AML-193 (cell line): ENCODE measurements around the gene CHM.
"Not testable (repeated sequence)": the region's sequence is repeated elsewhere in the genome, so short reads cannot be mapped to it uniquely, and the experiment has no call there.

Experiments used
- DNase-seq, 2 experiments: peaks; one replicate each; lab custom pipeline; 2025; lab: John Stamatoyannopoulos, UW

CHM gene

GRCh38 chrX:85998954-85999353, 48.4 kb downstream of the CHM start:
- no peak for DNase-seq

- DNase-seq, result no peak
Observed at GRCh38 chrX:85996555-85996954, 50.8 kb downstream of the CHM start.

GRCh38 chrX:85995641-85996040, 51.7 kb downstream of the CHM start:
- no peak for DNase-seq

GRCh38 chrX:85994797-85995196, 52.6 kb downstream of the CHM start:
- no peak for DNase-seq

GRCh38 chrX:85994228-85994627, 53.1 kb downstream of the CHM start:
- DNase-seq, result no peak

- DNase-seq, result no peak
Observed at GRCh38 chrX:85993539-85994197, 53.7 kb downstream of the CHM start.

- DNase-seq, result no peak
Observed at GRCh38 chrX:85992811-85993229, 54.5 kb downstream of the CHM start.

- DNase-seq, result no peak
Observed at GRCh38 chrX:85988353-85988752, 59.0 kb downstream of the CHM start.

- DNase-seq, result no peak
Observed at GRCh38 chrX:85980286-85980685, 67.1 kb downstream of the CHM start.

- no peak for DNase-seq
Observed at GRCh38 chrX:85977218-85977617, 70.1 kb downstream of the CHM start.

- DNase-seq, result not testable (repeated sequence)
Observed at GRCh38 chrX:85972351-85972750, 75.0 kb downstream of the CHM start.

GRCh38 chrX:85964744-85965143, 82.6 kb downstream of the CHM start:
- no peak for DNase-seq

GRCh38 chrX:85963736-85964135, 83.6 kb downstream of the CHM start:
- DNase-seq, result no peak

GRCh38 chrX:85955510-85955909, 91.8 kb downstream of the CHM start:
- no peak for DNase-seq

- DNase-seq, result not testable (repeated sequence)
Observed at GRCh38 chrX:85944751-85945150, 102.6 kb downstream of the CHM start.

GRCh38 chrX:85941275-85941674, 106.1 kb downstream of the CHM start:
- DNase-seq, result no peak

- DNase-seq, result not testable (repeated sequence)
Observed at GRCh38 chrX:85939942-85940341, 107.4 kb downstream of the CHM start.

GRCh38 chrX:85934399-85934798, 113.0 kb downstream of the CHM start:
- DNase-seq, result not testable (repeated sequence)

GRCh38 chrX:85930099-85930498, 117.3 kb downstream of the CHM start:
- DNase-seq, result no peak

- no peak for DNase-seq
Observed at GRCh38 chrX:85928606-85929005, 118.8 kb downstream of the CHM start.

GRCh38 chrX:85927740-85928139, 119.6 kb downstream of the CHM start:
- DNase-seq, result no peak

- no peak for DNase-seq
Observed at GRCh38 chrX:85922821-85923220, 124.5 kb downstream of the CHM start.

GRCh38 chrX:85916656-85917280, 130.6 kb downstream of the CHM start:
- DNase-seq, result not testable (repeated sequence)

GRCh38 chrX:85914431-85914830, 132.9 kb downstream of the CHM start:
- DNase-seq, result no peak
